Tibial nerve (tissue), 3 donors: ENCODE results near the gene LAMC3.

Experiments used
- POLR2A ChIP-seq, 2 donors: fragments of 450-650 bp; IDR thresholded peaks; one replicate each; pipeline ENCODE4 v1.6.1; 2017; ENCODE audit warnings: antibody characterized with exemption in 2 of 2, mild to moderate bottlenecking in 2 of 2, moderate library complexity in 2 of 2
- TF ChIP-seq, protein P1 (sequence below), 5 experiments: fragments of 200-600 bp in 3 of 5; fragments of 450-650 bp in 2 of 5; sonication (generic) in 3 of 5; IDR thresholded peaks; one replicate each; pipeline ENCODE4 v1.5.1; 2016 to 2019; ENCODE audit warnings: antibody characterized with exemption in 5 of 5, mild to moderate bottlenecking in 3 of 5, moderate library complexity in 2 of 5

GRCh38 chr9:130989391-130989790, 19.6 kb upstream of the LAMC3 start:
- TF ChIP-seq, protein P1, sequence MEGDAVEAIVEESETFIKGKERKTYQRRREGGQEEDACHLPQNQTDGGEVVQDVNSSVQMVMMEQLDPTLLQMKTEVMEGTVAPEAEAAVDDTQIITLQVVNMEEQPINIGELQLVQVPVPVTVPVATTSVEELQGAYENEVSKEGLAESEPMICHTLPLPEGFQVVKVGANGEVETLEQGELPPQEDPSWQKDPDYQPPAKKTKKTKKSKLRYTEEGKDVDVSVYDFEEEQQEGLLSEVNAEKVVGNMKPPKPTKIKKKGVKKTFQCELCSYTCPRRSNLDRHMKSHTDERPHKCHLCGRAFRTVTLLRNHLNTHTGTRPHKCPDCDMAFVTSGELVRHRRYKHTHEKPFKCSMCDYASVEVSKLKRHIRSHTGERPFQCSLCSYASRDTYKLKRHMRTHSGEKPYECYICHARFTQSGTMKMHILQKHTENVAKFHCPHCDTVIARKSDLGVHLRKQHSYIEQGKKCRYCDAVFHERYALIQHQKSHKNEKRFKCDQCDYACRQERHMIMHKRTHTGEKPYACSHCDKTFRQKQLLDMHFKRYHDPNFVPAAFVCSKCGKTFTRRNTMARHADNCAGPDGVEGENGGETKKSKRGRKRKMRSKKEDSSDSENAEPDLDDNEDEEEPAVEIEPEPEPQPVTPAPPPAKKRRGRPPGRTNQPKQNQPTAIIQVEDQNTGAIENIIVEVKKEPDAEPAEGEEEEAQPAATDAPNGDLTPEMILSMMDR (IDR thresholded peaks at IDR 0.05), result no peak
- no peak for TF ChIP-seq POLR2A (IDR thresholded peaks at IDR 0.05)
